Omental fat pad (tissue), 4 donors: ENCODE results near the gene KCNIP4. TPM values are rescaled to one million over a fixed set of nuclear protein-coding genes. Genes with fewer than 3 reads are reported as not detected.

Experiments
- ATAC-seq: fragments of 150-250 bp; one replicate; pipeline ENCODE4 v1.9.1; 2016; ENCODE audit warnings: mild to moderate bottlenecking, moderate library complexity; ENCODE audit not compliant: low FRiP score
- DNase-seq: peaks from one replicate; pipeline ENCODE4 v3.0.0-alpha.2; 2019; ENCODE audit warnings: low spot score
- total RNA-seq, 4 donors: library from RNA; depleted of rRNA; stranded (reverse); fragments of >200 nt; gene quantifications; one replicate each; pipeline ENCODE4 v1.1.0, GENCODE V29; 2016
- TF ChIP-seq, protein P1 (sequence below), 3 donors: fragments of 450-650 bp; IDR thresholded peaks; one replicate each; pipeline ENCODE4 v1.5.1; 2016 to 2017; ENCODE audit warnings: antibody characterized with exemption in 3 of 3, mild to moderate bottlenecking in 3 of 3, moderate library complexity in 2 of 3

The KCNIP4 gene
- total RNA-seq, 4 donors from 2014 or later = 0.37 TPM; not detected in 3

DNA sequence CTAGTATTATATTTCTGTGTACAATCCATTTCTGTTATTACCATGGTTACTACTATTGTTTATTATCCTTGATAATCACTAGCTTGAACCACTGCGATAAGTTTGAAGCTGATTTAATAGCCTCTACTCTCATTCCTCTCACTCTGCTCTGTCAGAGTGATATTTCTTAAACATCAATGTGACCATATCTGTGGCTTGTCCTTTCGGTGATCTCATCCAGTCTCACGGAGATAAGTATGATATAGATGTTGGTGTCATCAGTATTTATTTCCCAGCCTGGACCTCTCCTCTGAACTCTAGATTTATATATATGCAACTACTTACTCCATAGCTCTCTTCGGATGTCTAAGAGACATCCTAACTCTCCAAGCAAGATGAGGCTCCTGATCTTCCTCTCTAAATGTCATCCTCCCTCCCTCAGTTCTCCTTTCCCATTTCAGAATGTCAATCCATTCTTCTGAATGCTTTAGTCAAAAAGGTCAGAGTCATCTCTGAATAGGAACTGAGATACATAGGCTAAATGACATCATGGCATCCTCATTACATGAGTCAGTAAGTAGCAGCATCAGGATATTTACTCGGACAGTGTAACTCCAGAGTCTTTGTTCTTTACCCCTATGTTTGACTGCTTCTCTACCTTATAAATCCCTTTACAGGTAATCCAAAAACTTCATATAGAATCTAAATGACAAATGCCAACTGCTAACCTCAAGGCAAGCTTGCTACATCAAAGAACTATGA is 1118.8 kb downstream of the KCNIP4 start:
- no peak for ATAC-seq
- TF ChIP-seq, protein P1, sequence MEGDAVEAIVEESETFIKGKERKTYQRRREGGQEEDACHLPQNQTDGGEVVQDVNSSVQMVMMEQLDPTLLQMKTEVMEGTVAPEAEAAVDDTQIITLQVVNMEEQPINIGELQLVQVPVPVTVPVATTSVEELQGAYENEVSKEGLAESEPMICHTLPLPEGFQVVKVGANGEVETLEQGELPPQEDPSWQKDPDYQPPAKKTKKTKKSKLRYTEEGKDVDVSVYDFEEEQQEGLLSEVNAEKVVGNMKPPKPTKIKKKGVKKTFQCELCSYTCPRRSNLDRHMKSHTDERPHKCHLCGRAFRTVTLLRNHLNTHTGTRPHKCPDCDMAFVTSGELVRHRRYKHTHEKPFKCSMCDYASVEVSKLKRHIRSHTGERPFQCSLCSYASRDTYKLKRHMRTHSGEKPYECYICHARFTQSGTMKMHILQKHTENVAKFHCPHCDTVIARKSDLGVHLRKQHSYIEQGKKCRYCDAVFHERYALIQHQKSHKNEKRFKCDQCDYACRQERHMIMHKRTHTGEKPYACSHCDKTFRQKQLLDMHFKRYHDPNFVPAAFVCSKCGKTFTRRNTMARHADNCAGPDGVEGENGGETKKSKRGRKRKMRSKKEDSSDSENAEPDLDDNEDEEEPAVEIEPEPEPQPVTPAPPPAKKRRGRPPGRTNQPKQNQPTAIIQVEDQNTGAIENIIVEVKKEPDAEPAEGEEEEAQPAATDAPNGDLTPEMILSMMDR (IDR thresholded peaks at IDR 0.05) = no peak
- DNase-seq = no peak

DNA sequence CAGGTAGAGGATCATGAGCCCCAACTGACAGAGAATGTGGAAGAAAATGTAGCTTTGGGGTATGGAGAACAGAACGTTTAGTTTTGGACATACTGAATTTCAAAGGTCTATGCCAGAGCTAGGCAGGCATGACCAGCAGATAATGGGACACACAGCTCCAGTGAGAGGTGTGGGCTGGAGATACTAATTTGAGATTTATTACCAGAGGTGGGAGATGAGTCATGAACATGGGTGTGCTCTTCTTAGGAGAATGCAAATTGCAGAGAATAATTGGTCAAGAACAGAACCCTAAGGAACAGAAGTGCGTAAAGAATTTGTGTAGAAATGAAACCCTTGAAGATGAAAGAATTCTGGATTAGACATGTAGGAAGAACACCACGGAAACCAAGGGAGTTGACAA is 1123.1 kb downstream of the KCNIP4 start:
- ATAC-seq = no peak
- TF ChIP-seq, protein P1 (IDR thresholded peaks at IDR 0.05) = no peak
- DNase-seq = no peak

DNA sequence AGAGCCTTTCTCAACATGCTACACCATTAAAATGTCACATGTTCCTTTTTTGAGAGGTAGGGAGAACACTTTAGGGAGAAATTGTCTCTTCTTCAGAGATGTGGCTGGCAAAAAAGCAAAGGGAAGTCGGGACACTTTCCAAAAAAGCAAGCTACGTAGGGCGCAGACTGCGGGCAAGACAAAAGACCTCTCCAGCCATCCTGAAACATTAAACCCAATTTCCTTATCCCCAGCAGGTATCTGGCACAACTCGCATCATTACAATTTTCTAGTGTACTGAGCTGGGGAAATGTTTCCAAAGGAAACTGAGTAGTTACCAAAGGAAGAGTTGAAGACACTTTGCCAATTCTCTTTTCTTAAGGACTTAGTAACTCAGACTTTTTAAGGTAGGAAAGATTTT is 1132.3 kb downstream of the KCNIP4 start:
- TF ChIP-seq, protein P1 (IDR thresholded peaks at IDR 0.05) = no peak
- ATAC-seq (no peak), DNase-seq (no peak)

DNA sequence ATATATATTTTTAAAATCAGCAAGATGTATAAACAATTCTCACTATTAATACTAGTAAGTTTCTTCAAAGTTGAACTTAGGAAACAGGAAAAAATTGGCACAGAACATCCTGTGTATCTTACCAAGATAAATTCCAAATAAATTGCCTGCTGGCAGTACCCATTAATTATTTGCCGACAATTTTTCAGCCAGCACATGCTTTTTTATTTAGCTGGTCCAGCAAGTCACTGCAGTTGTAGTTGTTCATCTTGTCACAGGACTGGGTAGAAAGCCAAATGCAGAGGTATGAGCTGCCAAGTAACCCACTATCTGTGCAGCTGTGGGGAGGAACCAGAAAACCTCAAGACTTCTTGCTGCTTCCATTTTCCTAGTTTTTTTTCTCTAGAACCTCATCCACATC is 1134.9 kb downstream of the KCNIP4 start:
- no peak for ATAC-seq
- no peak for DNase-seq
- TF ChIP-seq, protein P1 (IDR thresholded peaks at IDR 0.05) = no peak

DNA sequence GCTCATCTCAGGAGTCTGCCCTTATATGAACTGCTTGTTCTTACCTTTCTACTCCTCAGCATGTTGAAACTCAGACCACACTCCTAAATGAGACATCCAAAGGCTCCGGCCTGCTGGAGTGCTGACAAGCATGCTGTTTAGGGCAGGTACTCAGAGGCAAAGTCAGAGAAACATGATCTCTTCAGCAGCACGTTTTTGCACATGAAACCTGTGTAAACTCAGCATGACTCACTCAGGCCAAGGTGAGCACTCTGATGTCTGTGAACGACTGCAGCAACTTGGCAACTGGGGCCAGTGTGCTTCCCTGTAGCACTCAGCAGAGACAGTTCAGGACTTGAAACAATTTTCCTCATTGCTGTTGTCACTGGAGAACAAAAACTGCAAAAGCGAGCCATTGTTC is 1138.8 kb downstream of the KCNIP4 start:
- ATAC-seq = peak; percentile 65
- TF ChIP-seq, protein P1 (IDR thresholded peaks at IDR 0.05) = no peak
- DNase-seq = no peak

DNA sequence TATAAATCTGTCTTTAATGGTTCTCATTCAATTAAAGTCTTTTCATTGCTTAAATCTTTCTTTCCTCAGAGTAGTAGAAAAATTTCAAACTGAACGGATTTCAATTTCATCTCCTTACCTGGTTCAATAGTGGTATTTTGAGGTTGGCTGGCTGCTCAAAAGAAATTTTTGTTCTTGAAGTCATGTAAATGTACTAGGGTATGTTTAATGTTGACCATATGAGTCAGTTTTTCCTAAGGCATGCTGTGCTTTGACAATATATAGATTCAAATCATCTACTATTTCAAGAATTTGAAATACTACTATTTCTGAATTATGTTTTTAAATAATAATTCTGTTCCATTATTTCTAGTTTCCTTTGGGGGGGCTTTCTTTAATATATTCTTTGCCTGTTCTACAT is 1142.9 kb downstream of the KCNIP4 start:
- no peak for DNase-seq
- TF ChIP-seq, protein P1 (IDR thresholded peaks at IDR 0.05) = no peak
- no peak for ATAC-seq
